ENCODE measurements around the gene ORC6.

ORC6 gene

DNA sequence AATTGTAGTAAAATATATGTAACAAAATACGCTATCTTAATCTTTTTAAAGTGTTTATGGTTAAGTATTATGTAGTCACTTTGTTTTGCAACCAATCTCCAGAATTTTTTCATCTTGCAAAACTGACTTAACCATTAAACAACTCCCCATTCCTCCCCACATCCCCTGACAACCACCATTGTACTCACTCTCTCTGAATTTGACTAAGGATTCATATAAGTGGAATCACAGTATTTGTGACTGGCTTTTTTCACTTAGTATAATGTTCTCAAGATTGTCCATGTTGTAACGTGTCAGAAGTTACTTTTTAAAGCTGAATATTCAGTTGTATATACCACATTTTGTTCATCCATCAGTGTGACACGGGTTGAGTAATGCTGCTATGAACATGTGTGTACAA lies 10.6 kb downstream of the ORC6 start:
- FAIRE-seq: no peak
- no peak for DNase-seq (ENCODE audit: low spot score)

DNA sequence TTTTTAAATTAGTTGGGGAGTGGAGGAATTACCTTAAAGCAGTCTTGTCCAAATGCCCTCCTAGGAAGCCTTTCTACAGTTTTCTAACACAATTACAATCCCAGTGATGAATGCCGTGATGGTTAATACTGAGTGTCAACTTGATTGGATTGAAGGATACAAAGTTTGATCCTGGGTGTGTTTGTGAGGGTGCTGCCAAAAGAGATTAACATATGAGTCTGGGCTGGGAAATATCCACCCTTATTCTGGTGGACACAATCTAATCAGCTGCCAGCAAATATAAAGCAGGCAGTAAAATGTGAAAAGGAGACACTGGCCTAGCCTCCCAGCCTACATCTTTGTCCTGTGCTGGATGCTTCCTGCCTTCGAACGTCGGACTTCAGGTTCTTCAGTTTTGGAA lies 12.2 kb downstream of the ORC6 start:
- FAIRE-seq (no peak), DNase-seq (ENCODE audit: low spot score) (no peak)

- FAIRE-seq (no peak), DNase-seq (ENCODE audit: low spot score) (no peak)
Measured at GRCh38 chr16:46702030-46702429, 12.6 kb downstream of the ORC6 start.

GRCh38 chr16:46706642-46707041 lies 17.2 kb downstream of the ORC6 start:
- FAIRE-seq (no peak), DNase-seq (ENCODE audit: low spot score) (no peak)

DNA sequence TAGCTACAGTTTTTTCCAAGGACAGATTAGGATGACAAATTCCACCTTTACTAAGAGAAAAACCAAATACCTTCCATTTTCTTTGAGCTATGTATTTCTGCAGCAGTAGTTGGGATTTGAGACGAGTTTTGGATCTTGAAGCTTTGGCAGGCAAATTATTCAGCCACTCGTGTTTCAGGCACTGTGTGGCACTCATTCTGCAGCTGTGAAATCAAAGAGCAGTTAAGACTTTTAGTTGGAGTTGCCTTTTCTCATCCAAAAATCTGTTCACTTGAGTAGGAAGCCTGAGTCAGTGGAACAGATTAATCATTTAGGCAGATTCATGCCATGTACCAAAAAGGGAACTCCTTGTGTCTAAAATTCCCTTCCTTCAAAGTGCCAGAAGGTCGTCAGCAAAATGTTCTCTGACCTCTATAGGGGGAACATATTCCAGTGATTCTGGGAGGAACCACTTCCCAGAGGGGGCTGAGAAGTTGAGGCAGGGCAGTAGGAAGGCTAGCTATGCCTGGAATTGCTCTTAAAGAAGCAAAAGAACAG lies 20.1 kb downstream of the ORC6 start:
- FAIRE-seq (no peak), DNase-seq (ENCODE audit: low spot score) (no peak)

GRCh38 chr16:46711106-46712058 lies 21.9 kb downstream of the ORC6 start:
- FAIRE-seq: no peak
- DNase-seq (ENCODE audit: low spot score): no peak

DNA sequence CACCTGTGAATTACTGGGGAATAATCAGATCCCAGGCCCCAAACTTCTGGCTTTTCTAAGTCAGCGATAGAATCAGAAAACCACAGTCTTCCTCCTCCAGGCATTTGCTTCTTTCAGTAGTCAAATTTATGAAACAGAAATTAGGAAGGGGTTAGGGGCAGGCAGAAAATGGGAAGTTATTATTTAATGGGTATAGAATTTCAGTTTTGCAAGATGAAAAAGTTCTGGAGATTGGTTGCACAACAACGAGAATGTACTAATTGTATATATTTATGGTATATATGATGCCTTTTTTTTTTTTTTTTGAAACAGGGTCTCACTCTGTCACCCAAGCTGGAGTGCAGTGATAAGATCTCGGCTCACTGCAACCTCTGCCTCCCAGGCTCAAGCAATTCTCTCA lies 23.5 kb downstream of the ORC6 start:
- no peak for DNase-seq (ENCODE audit: low spot score)
- no peak for FAIRE-seq

DNA sequence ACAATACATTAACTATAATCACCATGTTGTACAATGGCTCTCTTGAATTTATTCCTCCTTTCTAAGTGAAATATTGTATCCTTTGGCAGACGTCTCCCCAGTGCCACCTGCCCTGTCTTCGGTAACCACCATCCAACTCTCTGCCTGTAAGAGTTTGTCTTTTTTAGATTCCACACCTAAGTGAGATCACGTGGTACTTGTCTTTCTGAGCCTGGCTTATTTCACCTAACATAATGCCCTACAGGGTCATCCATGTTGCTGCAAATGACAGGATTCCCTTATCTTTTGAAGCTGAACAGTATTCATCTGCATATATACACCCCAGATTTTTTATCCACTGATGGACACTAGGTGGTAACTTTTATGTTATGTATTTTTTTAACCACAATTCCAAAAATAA lies 24.2 kb downstream of the ORC6 start:
- FAIRE-seq: no peak
- no peak for DNase-seq (ENCODE audit: low spot score)

DNA sequence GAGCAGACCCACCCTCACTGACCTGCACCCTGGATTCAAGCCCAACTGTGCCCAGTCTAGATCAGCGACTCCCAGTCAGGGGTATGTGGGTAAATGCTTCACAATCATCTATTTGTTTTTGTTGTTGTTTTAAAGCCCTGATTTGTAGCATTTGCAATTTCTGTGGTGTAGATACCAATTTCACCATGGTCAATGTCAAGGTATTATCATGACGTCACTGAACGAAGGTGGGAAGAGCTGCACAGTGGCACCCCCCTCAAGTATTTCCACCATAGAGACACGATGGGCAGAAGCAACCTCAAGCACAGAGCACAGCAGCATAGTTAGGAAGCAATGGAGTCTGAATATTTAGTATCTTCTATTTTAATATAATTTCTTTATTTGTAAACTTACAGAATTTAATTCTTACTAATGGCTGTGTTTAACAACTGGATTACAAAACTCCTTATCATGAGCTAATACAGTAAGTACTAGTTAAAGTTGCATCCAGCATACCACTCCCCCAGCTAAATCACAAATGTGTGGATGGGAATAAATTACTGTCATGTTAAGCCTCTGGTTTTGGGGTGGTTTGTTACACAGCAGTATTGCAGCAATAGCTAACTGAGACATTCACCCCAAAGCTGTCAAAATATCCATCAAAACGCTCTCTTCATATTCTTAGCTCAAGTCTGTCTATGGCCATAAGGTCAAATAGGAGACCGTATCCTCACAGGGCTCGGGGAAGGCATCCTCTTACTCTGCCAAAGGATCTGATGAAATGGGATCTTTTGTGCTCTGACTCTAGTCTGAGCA lies 25.5 kb downstream of the ORC6 start:
- DNase-seq (ENCODE audit: low spot score): no peak
- no peak for FAIRE-seq

DNA sequence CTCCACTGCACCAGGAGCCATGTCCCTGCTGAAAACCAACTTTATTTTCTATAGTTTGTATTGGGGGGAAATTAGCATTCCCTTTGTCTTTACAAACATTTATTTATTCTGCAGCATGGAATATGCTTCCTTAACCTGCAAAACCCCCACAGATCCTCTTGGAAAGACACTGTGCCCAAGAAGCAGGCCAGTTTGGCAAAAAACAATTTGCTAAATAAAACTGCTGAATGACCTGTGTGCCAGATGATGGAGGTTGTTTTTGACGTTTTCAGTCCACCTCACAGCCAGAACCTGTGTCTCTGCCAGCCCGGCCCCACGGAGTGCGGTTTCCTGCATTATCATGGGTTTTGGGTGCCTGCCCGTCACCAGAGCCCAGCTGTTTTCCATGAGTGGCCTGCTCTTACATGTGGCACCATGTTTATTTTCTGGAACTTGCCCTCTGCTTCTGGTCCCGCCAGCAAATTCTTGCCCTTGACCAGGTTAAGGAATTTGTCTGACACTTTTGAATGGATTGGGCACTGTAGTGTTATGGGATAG lies 26.4 kb downstream of the ORC6 start:
- no peak for DNase-seq (ENCODE audit: low spot score)
- no peak for FAIRE-seq

DNA sequence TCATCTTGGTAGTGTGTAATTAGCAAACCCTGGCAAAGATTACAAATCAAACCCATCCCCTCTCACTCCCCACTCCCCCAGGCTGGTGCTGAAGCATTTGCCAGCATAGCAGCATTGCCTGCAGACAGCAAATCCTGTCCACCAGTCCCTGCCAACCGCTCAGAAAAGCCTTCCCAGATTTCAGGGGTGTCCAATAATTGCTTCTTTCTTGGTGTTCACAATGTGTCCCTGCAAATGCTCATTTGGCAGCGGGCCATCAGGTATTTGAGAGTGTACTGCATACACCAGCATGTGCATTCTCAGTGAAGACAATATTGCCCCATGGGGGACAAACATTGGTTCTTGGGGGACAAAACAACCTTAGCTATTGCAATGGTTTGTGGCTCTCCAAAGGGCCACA lies 28.2 kb downstream of the ORC6 start:
- no peak for FAIRE-seq
- DNase-seq (ENCODE audit: low spot score): no peak

GRCh38 chr16:46718214-46718613 lies 28.8 kb downstream of the ORC6 start:
- no peak for FAIRE-seq
- DNase-seq (ENCODE audit: low spot score): no peak

DNA sequence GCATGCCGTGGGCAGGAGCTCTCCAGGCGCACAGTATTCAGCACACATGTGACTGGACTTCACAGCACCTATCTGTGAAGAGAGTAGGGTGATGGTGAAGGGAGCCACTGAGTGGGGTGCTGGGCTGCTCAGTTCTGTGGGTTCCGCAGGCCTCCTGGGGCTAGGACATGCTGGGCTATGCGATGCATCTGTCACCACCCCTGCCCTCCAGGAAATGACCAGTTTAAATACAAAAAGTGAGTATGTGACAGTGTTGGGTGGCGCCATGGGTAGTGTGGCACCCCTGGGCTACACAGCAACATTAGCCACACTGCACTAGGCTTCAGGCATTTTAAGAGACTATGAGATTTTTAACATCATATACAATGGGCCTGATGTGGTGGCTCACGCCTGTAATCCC lies 30.1 kb downstream of the ORC6 start:
- DNase-seq (ENCODE audit: low spot score) (no peak), FAIRE-seq (no peak)

DNA sequence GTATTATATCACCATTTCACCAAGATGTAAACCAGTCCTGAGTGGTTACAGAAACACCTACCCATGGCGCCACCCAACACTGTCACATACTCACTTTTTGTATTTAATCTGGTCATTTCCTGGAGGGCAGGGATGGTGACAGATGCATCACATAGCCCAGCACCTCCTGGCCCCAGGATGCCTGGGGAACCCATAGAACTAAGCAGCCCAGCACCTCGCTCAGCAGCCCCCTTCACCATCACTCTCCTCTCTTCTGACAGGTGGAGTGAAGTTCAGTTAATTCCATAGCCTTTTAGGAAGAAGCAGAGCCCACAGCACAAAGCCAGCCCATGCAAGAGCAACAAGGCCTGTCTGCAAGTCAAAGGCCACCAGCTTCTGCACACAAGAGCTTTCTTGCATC lies 31.2 kb downstream of the ORC6 start:
- no peak for DNase-seq (ENCODE audit: low spot score)
- no peak for FAIRE-seq

GRCh38 chr16:46721885-46722284 lies 32.4 kb downstream of the ORC6 start:
- DNase-seq (ENCODE audit: low spot score): no peak
- no peak for FAIRE-seq

DNA sequence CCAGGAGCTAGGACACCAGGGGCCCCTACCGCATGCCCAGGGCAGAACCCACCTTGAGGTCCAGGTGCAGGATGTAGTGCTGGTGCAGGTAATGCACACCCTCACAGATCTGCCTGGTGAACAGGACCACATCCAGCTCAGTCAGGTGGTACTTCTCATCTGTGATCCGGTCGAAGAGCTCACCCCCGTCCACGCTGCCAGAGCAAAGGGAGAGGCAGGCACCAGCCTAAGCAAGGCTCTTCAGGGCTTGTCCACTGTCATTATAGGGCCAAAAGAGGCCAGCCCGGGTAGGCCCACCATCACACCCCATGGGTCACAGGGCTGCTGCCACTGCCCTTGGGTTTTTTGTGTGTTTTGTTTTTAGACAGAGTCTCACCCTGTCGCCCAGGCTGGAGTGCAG lies 37.7 kb downstream of the ORC6 start:
- FAIRE-seq (no peak), DNase-seq (ENCODE audit: low spot score) (no peak)

DNA sequence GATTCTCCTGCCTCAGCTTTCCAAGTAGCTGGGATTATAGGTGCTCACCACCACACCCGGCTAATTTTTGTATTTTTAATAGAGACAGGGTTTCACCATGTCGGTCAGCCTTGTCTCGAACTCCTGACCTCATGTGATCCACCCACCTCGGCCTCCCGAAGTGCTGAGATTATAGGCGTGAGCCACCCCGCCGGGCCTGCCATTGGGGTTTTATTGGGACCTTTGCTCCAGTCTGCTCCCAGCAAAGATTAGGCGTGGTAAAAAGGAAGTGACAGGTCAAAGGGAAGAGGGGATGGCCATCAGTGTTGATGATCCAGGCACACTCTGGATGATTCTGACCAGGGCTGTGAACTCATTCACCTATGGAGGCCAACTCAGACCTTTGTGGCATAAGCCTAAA lies 38.2 kb downstream of the ORC6 start:
- FAIRE-seq: no peak
- no peak for DNase-seq (ENCODE audit: low spot score)

- FAIRE-seq (no peak), DNase-seq (ENCODE audit: low spot score) (no peak)
Measured at GRCh38 chr16:46728806-46729205, 39.3 kb downstream of the ORC6 start.

DNA sequence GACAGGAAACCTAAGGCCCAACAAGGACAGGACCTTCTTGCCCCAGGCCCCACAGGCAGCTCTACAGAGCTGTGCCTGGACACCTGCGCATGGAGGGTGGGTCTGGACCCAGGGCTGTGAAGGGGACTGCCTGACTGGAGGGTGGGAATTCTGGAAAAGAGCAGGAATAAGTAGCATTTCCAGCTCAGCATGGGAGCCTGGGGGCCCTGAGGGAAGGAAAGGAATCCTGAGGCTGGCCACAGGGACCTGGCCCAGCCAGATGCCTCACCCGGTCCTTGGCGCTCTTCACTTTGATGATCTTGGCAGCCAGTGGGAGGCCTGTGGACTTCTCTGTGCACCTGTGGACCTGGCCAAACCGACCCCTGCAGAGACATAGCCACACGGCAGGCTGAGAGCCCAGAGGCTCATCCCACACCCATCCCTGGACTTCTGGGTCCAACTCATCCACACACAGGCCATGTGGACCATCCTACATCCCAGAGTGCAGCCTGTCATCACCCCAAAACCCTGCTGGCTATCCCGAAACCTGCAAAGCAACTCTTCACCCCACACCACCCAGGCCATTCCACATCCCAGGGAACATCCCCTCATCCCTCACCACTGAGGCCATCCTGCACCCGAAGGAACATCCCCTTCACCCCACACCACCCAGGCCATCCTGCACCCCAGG lies 40.0 kb downstream of the ORC6 start:
- no peak for FAIRE-seq
- DNase-seq (ENCODE audit: low spot score): no peak

DNA sequence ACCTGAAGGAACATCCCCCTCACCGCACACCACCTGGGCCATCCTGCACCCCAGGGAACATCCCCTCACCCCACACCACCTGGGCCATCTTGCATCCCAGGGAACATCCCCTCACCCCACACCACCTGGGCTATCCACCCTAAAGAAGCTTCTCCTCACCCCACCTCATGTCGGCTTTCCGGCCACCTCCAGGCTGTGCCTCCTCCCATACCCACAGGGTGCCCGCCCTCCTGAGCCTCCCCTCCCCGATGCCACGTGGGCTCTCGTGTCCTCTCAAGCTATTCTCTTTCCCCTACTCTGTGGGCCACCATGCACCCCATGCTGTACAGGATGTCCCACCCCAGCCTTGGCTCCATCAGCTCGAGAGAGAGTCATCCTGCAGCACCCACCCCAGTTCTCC lies 40.7 kb downstream of the ORC6 start:
- FAIRE-seq (no peak), DNase-seq (ENCODE audit: low spot score) (no peak)
